ENCODE results near the gene LRP1B.

DNA sequence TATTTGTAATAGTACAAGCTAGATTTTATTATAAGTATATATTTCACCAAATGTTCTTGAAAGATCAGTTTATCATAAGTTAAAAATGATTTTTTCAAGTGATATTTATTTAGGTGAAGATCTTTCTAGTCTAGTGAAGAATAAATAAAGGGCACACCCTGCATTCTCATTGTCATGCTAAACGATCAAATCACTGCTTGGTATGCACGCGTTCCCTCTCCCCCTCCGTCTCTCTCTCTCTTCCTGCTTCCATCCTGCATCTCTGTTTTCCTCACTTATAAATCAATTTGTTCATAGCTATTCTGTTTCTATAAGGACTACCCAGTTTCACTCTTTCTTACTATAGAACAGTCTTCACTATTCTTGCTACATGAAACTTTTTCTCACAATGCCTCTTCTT is 1067.4 kb downstream of the LRP1B start:
- TF ChIP-seq EZH2 (IDR thresholded peaks at IDR 0.05; ENCODE audit: borderline replicate concordance, insufficient read depth, low read depth, low read length, poor library complexity, severe bottlenecking) (no peak), CTCF (IDR thresholded peaks at IDR 0.05) (no peak)
